IMR-90 (cell line): ENCODE results near the gene C12orf56.

Experiments used
- CEBPB ChIP-seq: IDR thresholded peaks from 2 replicates; pipeline ENCODE4 v1.6.1; 2012; ENCODE audit warnings: low read depth, low read length, improper control_type of control experiment
- FOS ChIP-seq: fragments of 150-350 bp; IDR thresholded peaks from 2 replicates; pipeline ENCODE4 v1.6.1; 2016; ENCODE audit warnings: low read depth, low read length
- NFE2L2 ChIP-seq: fragments of 150-350 bp; IDR thresholded peaks from 2 replicates; pipeline ENCODE4 v1.6.1; 2016; ENCODE audit warnings: low read depth, mild to moderate bottlenecking, low read length
- RAD21 ChIP-seq: IDR thresholded peaks from 2 replicates; pipeline ENCODE4 v1.6.1; 2012; ENCODE audit warnings: low read length, improper control_type of control experiment
- RFX5 ChIP-seq: IDR thresholded peaks from 2 replicates; pipeline ENCODE4 v1.8.0; 2012; ENCODE audit warnings: low read depth, mild to moderate bottlenecking, low read length, moderate library complexity
- SMC3 ChIP-seq: fragments of 150-350 bp; IDR thresholded peaks from 2 replicates; pipeline ENCODE4 v1.6.1; 2016; ENCODE audit warnings: low read depth, mild to moderate bottlenecking, antibody characterized with exemption, low read length, moderate library complexity
- TF ChIP-seq, protein P1 (sequence below): conservative IDR thresholded peaks from 2 replicates; pipeline ENCODE4 v1.5.1; 2012; ENCODE audit warnings: mild to moderate bottlenecking, low read depth, low read length, improper control_type of control experiment
- TF ChIP-seq, protein P2 (sequence below): fragments of 150-350 bp; IDR thresholded peaks from 2 replicates; pipeline ENCODE4 v1.6.1; 2017; ENCODE audit warnings: mild to moderate bottlenecking, antibody characterized with exemption, low read length, low read depth

DNA sequence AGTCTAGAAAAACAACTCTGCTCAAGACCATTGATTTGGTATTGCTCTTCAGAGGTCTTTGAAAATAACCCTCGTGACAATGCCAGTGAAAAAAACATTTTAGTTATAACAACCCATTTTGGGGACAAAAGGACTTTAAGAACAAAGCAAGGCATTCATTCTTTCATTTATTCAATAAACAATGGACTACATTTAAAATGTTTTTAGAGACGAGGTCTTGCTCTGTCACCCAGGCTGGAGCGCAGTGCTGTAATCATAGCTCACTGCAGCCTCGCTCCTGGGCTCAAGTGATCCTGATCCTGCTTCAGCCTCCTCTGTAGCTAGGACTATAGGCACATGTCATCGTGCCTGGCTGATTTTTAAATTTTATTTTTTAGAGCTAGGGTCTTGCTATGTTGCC lies 160.8 kb downstream of the C12orf56 start:
- TF ChIP-seq, protein P1, sequence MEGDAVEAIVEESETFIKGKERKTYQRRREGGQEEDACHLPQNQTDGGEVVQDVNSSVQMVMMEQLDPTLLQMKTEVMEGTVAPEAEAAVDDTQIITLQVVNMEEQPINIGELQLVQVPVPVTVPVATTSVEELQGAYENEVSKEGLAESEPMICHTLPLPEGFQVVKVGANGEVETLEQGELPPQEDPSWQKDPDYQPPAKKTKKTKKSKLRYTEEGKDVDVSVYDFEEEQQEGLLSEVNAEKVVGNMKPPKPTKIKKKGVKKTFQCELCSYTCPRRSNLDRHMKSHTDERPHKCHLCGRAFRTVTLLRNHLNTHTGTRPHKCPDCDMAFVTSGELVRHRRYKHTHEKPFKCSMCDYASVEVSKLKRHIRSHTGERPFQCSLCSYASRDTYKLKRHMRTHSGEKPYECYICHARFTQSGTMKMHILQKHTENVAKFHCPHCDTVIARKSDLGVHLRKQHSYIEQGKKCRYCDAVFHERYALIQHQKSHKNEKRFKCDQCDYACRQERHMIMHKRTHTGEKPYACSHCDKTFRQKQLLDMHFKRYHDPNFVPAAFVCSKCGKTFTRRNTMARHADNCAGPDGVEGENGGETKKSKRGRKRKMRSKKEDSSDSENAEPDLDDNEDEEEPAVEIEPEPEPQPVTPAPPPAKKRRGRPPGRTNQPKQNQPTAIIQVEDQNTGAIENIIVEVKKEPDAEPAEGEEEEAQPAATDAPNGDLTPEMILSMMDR = no peak
- TF ChIP-seq RAD21 = no peak
- no peak for TF ChIP-seq SMC3
- TF ChIP-seq, protein P2, sequence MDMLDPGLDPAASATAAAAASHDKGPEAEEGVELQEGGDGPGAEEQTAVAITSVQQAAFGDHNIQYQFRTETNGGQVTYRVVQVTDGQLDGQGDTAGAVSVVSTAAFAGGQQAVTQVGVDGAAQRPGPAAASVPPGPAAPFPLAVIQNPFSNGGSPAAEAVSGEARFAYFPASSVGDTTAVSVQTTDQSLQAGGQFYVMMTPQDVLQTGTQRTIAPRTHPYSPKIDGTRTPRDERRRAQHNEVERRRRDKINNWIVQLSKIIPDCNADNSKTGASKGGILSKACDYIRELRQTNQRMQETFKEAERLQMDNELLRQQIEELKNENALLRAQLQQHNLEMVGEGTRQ = no peak
- no peak for TF ChIP-seq FOS
- no peak for TF ChIP-seq RFX5
- TF ChIP-seq NFE2L2 = no peak
- no peak for TF ChIP-seq CEBPB
